ENCODE results near the gene CDRT4. TPM values are rescaled to one million over a fixed set of nuclear protein-coding genes. Genes with fewer than 3 reads are reported as not detected.

CDRT4 gene
- total RNA-seq, 4 donors from 2014 or later = 2.1 to 18.9 (median 12.4) TPM

GRCh38 chr17:15404106-15405057, 63.0 kb downstream of the CDRT4 start:
- Histone ChIP-seq H3K4me1 (peaks cover 0 to 56% (median 22%) of the 10 kb centered on the region in 4 donors), H3K27ac (peak overlapping the region; percentile 6 to 87 (median 54)), H3K9me3 (no peaks in the 10 kb centered on the region), H3K4me3 (no peak overlapping the region), H3K27me3 (no peaks in the 10 kb centered on the region), H3K36me3 (no peaks in the 10 kb centered on the region)
- no peak for DNase-seq (ENCODE audit: low spot score in 2 of 2)
- WGBS, 2 donors = 51 to 59% methylated on average over 20 of the region's 20 CpGs
- TF ChIP-seq EP300 (IDR thresholded peaks at IDR 0.05) = no peak
- no peak for TF ChIP-seq CTCF (IDR thresholded peaks at IDR 0.05)
- no peak for TF ChIP-seq POLR2A (IDR thresholded peaks at IDR 0.05)

- Histone ChIP-seq H3K9me3 (no peaks in the 10 kb centered on the region), H3K36me3 (no peaks in the 10 kb centered on the region), H3K4me3 (no peak overlapping the region), H3K27ac (peak overlapping the region in 3 of 4 donors; percentile 29 to 87 (median 80)), H3K27me3 (no peaks in the 10 kb centered on the region), H3K4me1 (peaks cover 0 to 56% (median 26%) of the 10 kb centered on the region in 4 donors)
- DNase-seq (ENCODE audit: low spot score in 2 of 2) = no peak
- 62 to 91% methylated on average over 3 of the region's 3 CpGs for WGBS, 2 donors
- TF ChIP-seq EP300 (IDR thresholded peaks at IDR 0.05) = no peak
- no peak for TF ChIP-seq CTCF (IDR thresholded peaks at IDR 0.05)
- TF ChIP-seq POLR2A (IDR thresholded peaks at IDR 0.05) = no peak
These were observed 64.0 kb downstream of the CDRT4 start for GRCh38 chr17:15403276-15403939.

- DNase-seq (ENCODE audit: low spot score in 2 of 2) = no peak
These were observed 68.0 kb downstream of the CDRT4 start for GRCh38 chr17:15399443-15399842.

GRCh38 chr17:15398736-15399331, 68.6 kb downstream of the CDRT4 start:
- no peak overlapping the region for H3K4me3 ChIP-seq
- H3K9me3 ChIP-seq = no peaks in the 10 kb centered on the region
- DNase-seq (ENCODE audit: low spot score in 2 of 2) = no peak
- H3K27me3 ChIP-seq = no peaks in the 10 kb centered on the region
- peak overlapping the region in 2 of 4 donors; percentile 51 to 79 for H3K27ac ChIP-seq
- no peak for TF ChIP-seq EP300 (IDR thresholded peaks at IDR 0.05)
- TF ChIP-seq CTCF (IDR thresholded peaks at IDR 0.05) = no peak
- no peak for TF ChIP-seq POLR2A (IDR thresholded peaks at IDR 0.05)
- H3K4me1 ChIP-seq = peaks cover 0 to 36% (median 13%) of the 10 kb centered on the region in 4 donors
- H3K36me3 ChIP-seq = no peaks in the 10 kb centered on the region
- WGBS, 2 donors = 22 to 26% methylated on average over 5 of the region's 5 CpGs

More at GRCh38 chr17:15399443-15399842, 68.0 kb downstream of the CDRT4 start:
- Histone ChIP-seq H3K36me3 (no peaks in the 10 kb centered on the region), H3K4me1 (peaks cover 0 to 42% (median 16%) of the 10 kb centered on the region in 4 donors), H3K27me3 (no peaks in the 10 kb centered on the region), H3K9me3 (no peaks in the 10 kb centered on the region), H3K27ac (peak overlapping the region in 2 of 4 donors; percentile 51 to 79), H3K4me3 (no peak overlapping the region)
- WGBS, 2 donors = 87 to 98% methylated on average over 6 of the region's 6 CpGs
- TF ChIP-seq CTCF (IDR thresholded peaks at IDR 0.05) = no peak
- no peak for TF ChIP-seq EP300 (IDR thresholded peaks at IDR 0.05)
- no peak for TF ChIP-seq POLR2A (IDR thresholded peaks at IDR 0.05)
